Right lobe of liver (tissue), 4 donors: ENCODE measurements around the gene LIG3.

ENCODE experiments used
- CTCF ChIP-seq, 4 donors: fragments of 200-600 bp in 3 of 4; fragments of 450-650 bp in 1 of 4; IDR thresholded peaks; one replicate each; pipeline versions ENCODE4 v1.5.1 to v1.8.0; 2016 to 2022; ENCODE audit warnings: antibody characterized with exemption in 4 of 4, mild to moderate bottlenecking in 2 of 4
- POLR2A ChIP-seq: fragments of 450-650 bp; IDR thresholded peaks from one replicate; pipeline ENCODE4 v1.6.1; 2017; ENCODE audit warnings: antibody characterized with exemption, mild to moderate bottlenecking
- donor health status: DM: no; HTN: no; CAD: no.
- donor health status: DM: no; HTN: no; CAD: no.
- donor health status: DM: no; HTN: yes; CAD: no.

- TF ChIP-seq CTCF (IDR thresholded peaks at IDR 0.05) (no peak), POLR2A (no peak)
Observed at GRCh38 chr17:34979650-34980352, 511 bp upstream of the LIG3 start.
